NCI-H748 (cell line): ENCODE results near the gene COL21A1.
"Not testable (repeated sequence)": the region's sequence is repeated elsewhere in the genome, so short reads cannot be mapped to it uniquely, and the experiment has no call there.

Experiments
- DNase-seq: peaks from one replicate; lab custom pipeline; 2025; ENCODE audit not compliant: unreplicated experiment; lab: John Stamatoyannopoulos, UW

COL21A1 gene

DNA sequence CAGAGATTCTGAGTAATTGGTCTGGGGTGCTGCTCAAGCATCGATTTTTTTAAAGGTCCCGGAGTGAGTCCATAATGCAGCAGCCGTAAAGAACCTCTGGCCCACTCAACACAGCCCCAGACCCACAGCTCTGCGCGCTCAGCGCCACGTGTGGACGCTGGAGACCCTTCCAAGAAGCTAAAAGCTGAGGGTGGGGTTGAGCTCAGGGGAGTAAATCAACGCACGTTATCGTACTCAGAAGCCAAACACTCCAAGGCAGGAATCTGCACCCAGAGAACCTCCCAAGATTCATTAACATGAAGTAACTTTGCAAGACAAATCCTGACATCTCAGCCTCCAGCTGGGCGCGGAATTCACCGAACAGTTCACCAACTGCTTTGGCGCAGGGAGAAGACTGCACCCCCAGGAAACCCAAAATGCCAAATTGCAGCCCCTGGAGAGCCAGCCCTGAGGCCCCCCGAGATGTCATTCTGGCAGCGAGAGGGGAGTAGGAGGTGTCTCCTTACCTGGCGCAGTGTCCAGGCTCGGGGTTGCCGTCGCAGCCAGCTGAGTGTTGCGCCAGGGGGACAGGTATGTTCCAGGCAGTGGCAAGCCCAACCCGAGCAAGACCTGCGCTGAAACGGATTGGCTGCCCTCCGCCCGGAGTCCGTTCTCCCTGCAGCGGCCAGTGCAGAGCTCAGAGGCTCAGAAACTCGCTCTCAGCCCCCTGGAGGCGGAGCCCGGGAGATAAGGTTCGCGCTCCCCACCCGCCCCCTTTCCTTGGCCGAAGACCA lies at the start of gene COL21A1:
Gene COL21A1, minus strand, starts transcription at position 700 of the 773 bp plus-strand sequence. CDS start 64,962 bp downstream, outside the sequence.
- DNase-seq = peak; percentile 77

- DNase-seq = no peak
Observed at GRCh38 chr6:56293781-56294180, 46.4 kb upstream of the COL21A1 start.

- peak; percentile 62 for DNase-seq
Observed at GRCh38 chr6:56292505-56293181, 45.3 kb upstream of the COL21A1 start.

- no peak for DNase-seq
Observed at GRCh38 chr6:56291302-56291917, 44.0 kb upstream of the COL21A1 start.

- DNase-seq = no peak
Observed at GRCh38 chr6:56289721-56290120, 42.3 kb upstream of the COL21A1 start.

- DNase-seq = no peak
Observed at GRCh38 chr6:56288347-56288746, 41.0 kb upstream of the COL21A1 start.

DNA sequence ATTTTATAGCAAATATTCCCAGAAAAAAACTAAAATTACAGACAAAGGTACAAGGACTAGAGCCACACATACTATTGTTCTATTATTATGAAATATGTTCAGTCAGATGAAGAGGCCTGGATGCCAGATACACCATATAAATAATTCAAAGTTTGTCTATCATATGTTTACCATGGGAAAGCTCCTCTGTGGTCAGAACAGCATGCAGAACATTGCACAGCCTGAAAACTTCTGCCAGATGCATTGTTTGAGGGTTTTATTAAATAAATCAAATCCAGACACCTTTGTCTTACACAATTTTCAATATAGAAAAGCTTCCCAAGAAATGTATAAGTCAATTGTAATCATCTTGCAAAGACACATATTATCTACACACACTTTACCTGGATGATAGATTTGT lies 35.0 kb upstream of the COL21A1 start:
- DNase-seq = no peak

DNA sequence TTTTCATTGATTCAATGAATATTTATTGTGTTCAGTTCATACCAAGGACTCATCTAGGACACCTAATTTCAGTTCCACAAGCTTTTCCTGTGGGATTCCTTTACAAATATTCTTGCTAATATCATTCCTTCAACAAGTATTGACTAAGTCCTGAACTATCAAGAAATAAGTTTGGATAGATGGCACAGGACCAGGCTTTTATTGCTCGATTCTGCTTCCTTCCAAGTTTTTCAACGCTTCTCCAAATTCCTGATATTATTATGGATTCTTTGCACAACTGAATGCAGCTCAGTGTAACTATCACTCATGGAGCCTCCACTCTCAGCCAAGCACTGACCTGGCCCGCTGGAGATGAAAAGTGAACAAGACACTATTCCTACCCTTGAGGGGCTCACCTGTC lies 32.7 kb upstream of the COL21A1 start:
- no peak for DNase-seq

- no peak for DNase-seq
Observed at GRCh38 chr6:56279331-56280080, 32.1 kb upstream of the COL21A1 start.

- peak; percentile 93 for DNase-seq
Observed at GRCh38 chr6:56278171-56278591, 30.8 kb upstream of the COL21A1 start.

DNA sequence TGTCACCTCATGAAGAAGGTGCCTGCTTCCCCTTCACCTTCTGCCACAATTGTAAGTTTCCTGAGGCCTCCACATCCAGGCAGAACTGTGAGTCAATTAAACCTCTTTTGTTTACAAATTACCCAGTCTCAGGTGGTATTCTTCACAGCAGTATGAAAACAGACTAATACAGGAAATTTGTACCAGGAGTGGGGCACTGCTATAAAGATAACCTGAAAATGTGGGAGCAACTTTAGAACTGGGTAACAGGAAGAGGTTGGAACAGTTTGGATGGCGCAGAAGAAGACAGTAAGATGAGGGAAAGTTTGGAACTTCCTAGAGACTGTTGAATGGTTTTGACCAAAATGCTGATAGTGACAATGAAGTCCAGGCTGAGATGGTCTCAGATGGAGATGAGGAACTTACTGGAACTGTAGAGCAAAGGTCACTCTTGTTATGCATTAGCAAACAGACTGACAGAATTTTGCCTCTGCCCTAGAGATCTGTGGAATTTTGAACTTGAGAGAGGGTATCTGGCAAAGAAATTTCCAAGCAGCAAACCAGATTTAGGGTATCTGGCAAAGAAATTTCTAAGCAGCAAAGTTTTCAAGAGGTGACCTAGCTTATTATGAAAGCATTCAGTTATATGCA lies 23.5 kb upstream of the COL21A1 start:
- no peak for DNase-seq

DNA sequence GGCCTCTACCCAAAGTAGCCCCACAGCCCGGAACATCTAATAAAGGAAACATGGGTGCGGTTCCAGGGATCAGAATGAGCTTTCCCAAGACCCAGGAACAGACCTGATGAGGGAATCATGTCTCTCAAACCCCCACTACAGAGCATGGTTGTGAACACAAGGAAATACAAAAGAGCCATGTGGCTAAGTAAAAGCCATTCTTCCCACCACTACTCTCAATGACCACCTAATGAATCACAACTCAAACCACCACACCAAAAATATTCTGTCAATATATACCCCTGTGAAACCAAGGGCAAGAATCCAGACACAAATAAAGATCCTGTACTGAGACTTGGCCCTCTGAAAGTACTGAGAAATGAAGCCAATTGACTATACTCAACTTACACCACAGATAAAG lies 20.9 kb upstream of the COL21A1 start:
- DNase-seq = no peak

DNA sequence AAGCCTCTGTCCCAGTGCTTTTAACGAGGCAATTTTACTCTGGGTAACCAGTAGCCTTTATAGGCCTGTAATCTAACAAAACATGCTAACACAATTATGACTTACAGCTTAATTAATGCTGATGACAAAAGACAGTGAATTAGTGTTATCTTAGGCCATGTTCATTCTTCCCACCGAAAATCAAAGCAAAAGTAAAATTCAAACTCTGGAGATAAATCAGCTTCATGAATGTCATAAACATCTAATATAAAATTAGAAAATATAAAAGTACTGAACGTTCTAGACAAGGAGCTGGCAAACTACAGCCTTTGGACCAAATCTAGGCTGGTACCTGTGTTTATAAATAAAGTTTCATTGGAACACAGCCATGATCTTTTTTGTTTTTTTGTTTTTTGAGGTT lies 18.6 kb upstream of the COL21A1 start:
- no peak for DNase-seq

- DNase-seq = no peak
Observed at GRCh38 chr6:56263596-56264315, 16.4 kb upstream of the COL21A1 start.

- not testable (repeated sequence) for DNase-seq
Observed at GRCh38 chr6:56260593-56260992, 13.2 kb upstream of the COL21A1 start.

GRCh38 chr6:56259234-56260077 lies 12.1 kb upstream of the COL21A1 start:
- DNase-seq = peak; percentile 74

- DNase-seq = no peak
Observed at GRCh38 chr6:56255349-56255748, 8.0 kb upstream of the COL21A1 start.

DNA sequence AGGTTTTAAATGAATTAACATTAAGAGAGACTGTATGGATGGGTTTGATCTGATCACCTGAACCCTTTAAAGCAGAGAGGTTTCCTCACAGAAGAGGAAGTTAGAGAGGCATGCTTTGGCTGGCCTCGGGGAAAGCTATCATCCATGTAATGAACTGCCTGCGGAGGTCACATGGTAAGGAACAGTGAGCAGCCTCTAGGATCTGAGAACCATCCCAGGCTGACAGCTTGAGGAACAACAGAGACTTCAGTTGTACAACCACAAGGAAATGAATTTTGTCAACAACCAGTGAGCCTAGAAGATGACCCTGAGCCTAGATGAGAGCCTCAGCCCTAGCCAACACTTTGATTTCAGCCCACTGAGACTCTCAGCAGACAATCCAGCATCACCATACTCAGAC lies 2.9 kb upstream of the COL21A1 start:
- DNase-seq = no peak

DNA sequence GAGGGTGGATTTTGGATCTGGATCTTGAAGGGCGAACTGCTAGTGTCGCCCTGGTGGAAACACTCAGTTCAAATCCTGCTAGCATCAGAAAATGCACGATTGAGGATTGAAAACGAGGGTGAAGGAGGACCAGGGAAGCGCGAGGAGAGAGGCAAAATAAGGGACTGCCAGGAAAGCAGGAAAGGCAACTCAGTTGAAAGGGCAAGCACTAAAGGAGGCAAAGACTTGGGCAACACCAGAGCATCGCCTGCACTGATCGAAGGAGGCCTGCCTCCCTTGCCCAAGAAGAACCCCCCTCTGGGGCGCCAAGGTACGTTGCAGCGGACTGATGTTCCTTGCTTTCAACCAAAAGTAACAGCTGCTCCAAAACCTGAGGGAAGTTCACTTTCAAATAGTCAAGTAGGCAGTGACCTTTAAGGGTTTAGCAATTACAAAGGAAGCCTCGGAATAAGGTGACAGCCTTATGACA lies 308 bp upstream of the COL21A1 start:
- DNase-seq = no peak
